Stimulated activated naive CD8-positive, alpha-beta T cell treated with anti-CD3 and anti-CD28 coated beads, Interleukin-15, amount 100 ng/mL, for 72 hours (primary cell): Measurements from ENCODE around the gene MAP6.

Source experiments
- ATAC-seq: fragments of 150-1000 bp; cut with Tn5 transposase; 2 replicates; pipeline ENCODE4 v1.10.0; 2021; ENCODE audit warnings: mild to moderate bottlenecking, moderate library complexity
- DNase-seq, 2 donors: peaks; one replicate each; pipeline ENCODE4 v3.0.0; 2021 to 2022
- H3K27ac Mint-ChIP-seq, 2 donors: one replicate each; pipeline ENCODE4 v1.8.0; 2022; ENCODE audit warnings: mild to moderate bottlenecking in 2 of 2, mixed read lengths in 2 of 2, moderate library complexity in 2 of 2
- H3K27me3 Mint-ChIP-seq: one replicate; pipeline ENCODE4 v1.8.0; 2022; ENCODE audit warnings: mixed read lengths
- H3K4me1 Mint-ChIP-seq: one replicate; pipeline ENCODE4 v1.8.0; 2022; ENCODE audit warnings: mild to moderate bottlenecking, mixed read lengths
- H3K4me3 Mint-ChIP-seq, 2 donors: one replicate each; pipeline ENCODE4 v1.8.0; 2022; ENCODE audit warnings: mild to moderate bottlenecking in 2 of 2, mixed read lengths in 2 of 2, moderate library complexity in 1 of 2
- H3K9me3 Mint-ChIP-seq, 2 donors: one replicate each; pipeline ENCODE4 v1.8.0; 2022; ENCODE audit warnings: mixed read lengths in 2 of 2

Gene MAP6

GRCh38 chr11:75626889-75627529, 41.8 kb downstream of the MAP6 start:
- Mint-ChIP-seq H3K27me3 (peaks cover 20% of the 10 kb centered on the region), H3K9me3 (no peaks in the 10 kb centered on the region), H3K4me1 (no peaks in the 10 kb centered on the region), H3K4me3 (no peak overlapping the region), H3K27ac (no peak overlapping the region)
- no peak for DNase-seq
- ATAC-seq = no peak

DNA sequence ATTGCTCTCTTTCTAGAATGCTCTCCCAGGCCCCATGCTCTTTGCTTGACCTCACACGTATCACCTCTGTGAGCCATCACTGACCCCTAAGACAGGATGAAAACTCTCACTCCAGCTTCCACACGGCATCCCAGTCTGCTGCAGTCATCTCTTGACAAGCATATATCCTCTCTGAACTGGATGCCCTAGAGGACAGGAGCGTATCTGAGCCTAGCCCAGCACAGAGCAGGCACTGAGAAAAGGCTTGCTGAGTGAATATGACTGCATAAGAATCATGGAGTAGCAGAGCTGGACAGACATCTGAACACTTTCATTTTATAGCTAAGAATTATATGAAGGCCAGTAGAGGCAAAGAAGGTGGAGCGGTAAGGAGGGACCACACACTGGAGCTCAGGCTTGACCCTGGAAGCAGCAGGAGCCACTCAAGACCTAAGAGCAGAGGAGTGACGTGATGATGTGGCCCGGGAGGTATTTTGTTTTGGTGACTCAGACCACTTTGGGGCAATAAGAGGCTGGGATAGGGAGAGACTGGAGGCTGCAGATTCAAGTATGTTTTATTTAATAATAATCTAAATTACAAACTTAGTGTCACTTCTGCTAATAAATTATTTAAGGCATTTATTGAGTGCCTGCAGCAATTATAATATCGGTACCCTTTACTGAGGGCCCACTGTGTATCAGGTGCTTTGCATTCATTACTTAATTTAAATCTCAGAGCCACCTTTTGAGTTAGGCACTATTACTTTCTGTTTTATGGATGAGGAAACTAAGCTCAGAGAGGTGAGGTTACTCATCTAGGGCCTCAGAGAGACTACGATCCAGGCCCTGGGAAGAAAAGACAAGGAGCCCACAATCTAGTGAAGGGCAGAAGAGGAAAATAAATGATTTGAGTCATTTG, 42.6 kb downstream of the MAP6 start:
- peaks cover 12% of the 10 kb centered on the region for H3K27me3 Mint-ChIP-seq
- no peak overlapping the region for H3K27ac Mint-ChIP-seq
- H3K4me1 Mint-ChIP-seq = no peaks in the 10 kb centered on the region
- DNase-seq (no peak), ATAC-seq (no peak)
- H3K4me3 Mint-ChIP-seq = no peak overlapping the region
- H3K9me3 Mint-ChIP-seq = no peaks in the 10 kb centered on the region

DNA sequence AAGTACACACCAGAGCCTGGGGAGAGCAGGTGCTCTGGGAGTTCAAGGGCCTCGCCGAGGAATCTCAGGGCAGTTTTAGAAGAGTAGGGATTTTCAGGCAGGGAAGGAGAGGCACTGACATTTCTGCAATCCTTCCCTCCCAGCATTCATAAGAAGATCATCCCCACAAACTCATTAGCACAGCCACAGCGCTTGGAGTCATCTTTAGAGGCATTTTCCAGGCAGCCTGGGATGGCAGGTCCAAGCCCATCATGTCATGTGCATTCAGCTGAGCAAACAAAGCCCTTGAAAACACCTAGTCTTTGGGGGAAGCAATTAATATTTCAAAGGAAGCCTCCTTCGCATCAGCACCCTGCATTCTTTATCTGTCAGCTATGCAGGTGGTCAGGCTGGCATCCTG, 43.8 kb downstream of the MAP6 start:
- Mint-ChIP-seq H3K4me3 (no peak overlapping the region), H3K9me3 (no peaks in the 10 kb centered on the region), H3K27me3 (peaks cover 9% of the 10 kb centered on the region), H3K4me1 (no peaks in the 10 kb centered on the region), H3K27ac (no peak overlapping the region)
- ATAC-seq = no peak
- DNase-seq = no peak

GRCh38 chr11:75616281-75616680, 52.6 kb downstream of the MAP6 start:
- H3K4me1 Mint-ChIP-seq = no peaks in the 10 kb centered on the region
- ATAC-seq = no peak
- H3K27ac Mint-ChIP-seq = no peak overlapping the region
- peaks cover 0 to 9% of the 10 kb centered on the region in 2 donors for H3K9me3 Mint-ChIP-seq
- no peak for DNase-seq
- no peak overlapping the region for H3K4me3 Mint-ChIP-seq
- peaks cover 7% of the 10 kb centered on the region for H3K27me3 Mint-ChIP-seq

DNA sequence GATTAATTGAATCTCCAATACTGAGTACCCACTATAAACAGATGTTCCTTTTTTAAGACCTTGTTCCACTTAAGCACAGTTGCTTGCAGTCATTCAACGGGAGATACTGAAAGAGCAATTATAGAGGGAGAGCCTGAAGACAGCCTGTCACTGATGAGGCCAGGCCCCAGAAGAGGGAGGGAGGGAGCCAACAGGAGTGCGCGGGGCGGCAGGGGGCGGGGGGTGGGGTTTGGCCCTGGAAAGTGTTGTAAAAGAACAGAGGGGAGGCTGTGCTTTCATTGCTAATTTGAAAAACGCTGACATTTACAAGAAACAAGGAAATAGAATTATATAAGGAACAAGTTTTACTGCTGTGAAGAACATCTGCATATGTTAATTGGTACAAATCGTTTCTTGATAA, 53.1 kb downstream of the MAP6 start:
- H3K27ac Mint-ChIP-seq = no peak overlapping the region

DNA sequence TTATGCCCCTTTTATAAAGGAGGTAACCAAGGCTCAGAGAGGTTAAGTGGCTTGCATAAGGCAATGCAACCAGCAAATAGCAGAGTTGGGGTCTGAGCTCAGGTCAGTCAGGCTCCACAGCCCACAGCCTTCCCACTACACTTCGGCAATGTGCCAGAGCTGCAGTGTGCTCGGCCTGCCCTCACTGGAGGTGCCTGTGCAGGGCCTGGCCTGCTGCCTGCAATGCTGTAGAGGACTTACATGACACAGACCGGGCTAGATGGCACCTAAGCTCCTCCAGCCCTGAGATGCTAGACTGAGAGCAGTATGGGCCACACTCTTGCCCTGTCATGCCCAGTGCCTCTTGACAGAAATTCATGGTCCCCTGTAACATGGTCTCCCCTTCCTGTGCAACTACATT, 57.0 kb downstream of the MAP6 start:
- Mint-ChIP-seq H3K27ac (no peak overlapping the region), H3K27me3 (peaks cover 25% of the 10 kb centered on the region), H3K9me3 (no peaks in the 10 kb centered on the region), H3K4me3 (no peak overlapping the region), H3K4me1 (no peaks in the 10 kb centered on the region)
- DNase-seq (no peak), ATAC-seq (no peak)

More for the DNA sequence above, 53.1 kb downstream of the MAP6 start:
- no peak for ATAC-seq
- Mint-ChIP-seq H3K4me1 (no peaks in the 10 kb centered on the region), H3K27me3 (peaks cover 11% of the 10 kb centered on the region), H3K4me3 (no peak overlapping the region), H3K9me3 (peaks cover 0 to 9% of the 10 kb centered on the region in 2 donors)
- DNase-seq = no peak

GRCh38 chr11:75606099-75606498, 62.7 kb downstream of the MAP6 start:
- DNase-seq = no peak
- H3K27me3 Mint-ChIP-seq = peaks cover 64% of the 10 kb centered on the region

DNA sequence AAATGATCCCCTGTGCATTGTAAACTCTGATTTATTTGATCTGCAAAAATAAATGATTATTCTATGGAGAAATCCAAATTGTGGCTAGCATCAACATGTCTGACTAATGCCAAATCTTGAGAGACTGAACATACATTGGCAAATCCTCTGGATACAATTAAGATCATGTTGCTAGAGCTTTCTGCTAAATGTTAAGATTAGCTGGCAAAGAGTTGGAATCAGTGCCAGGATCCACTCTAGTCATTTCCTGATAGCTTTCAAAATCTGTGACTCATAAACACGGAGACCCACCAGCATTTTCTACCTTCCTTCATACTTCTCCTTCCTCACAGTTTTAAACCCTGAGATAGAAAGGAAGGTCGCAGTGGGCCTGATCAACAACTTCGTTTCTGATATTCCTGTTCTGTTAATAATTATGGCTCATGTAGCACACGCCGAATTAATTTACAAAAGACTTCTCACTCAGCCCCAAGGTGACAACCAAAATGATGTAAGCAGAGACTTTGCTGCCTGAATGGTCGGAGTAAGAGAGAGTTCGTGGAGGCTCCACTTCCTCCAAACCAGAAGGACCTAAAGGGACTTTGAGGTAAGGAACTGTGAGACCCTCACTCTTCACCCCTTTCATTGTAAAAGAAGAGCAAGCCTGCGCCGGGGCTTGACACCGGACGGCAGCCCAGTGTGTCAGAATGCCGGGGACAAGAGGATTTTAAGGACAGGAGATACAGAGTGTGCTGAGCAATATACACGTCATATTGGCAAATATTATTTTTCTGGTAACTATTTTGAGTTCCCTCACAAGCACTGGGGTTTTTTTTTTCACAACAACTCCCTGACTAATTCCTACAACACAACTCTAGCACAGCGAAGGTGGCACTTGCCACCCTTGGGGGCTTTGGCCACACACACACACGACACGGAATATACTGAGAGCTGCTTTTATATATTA, 64.8 kb downstream of the MAP6 start:
- no peaks in the 10 kb centered on the region for H3K4me1 Mint-ChIP-seq

More at GRCh38 chr11:75606099-75606498, 62.7 kb downstream of the MAP6 start:
- H3K9me3 Mint-ChIP-seq = no peaks in the 10 kb centered on the region
- no peaks in the 10 kb centered on the region for H3K4me1 Mint-ChIP-seq
- no peak overlapping the region for H3K27ac Mint-ChIP-seq
- no peak overlapping the region for H3K4me3 Mint-ChIP-seq
- no peak for ATAC-seq

GRCh38 chr11:75602951-75603350, 65.9 kb downstream of the MAP6 start:
- no peak overlapping the region for H3K4me3 Mint-ChIP-seq
- no peaks in the 10 kb centered on the region for H3K9me3 Mint-ChIP-seq
- no peaks in the 10 kb centered on the region for H3K4me1 Mint-ChIP-seq
- peaks cover 53% of the 10 kb centered on the region for H3K27me3 Mint-ChIP-seq
- DNase-seq (no peak), ATAC-seq (no peak)
- H3K27ac Mint-ChIP-seq = no peak overlapping the region

More for the DNA sequence above, 64.8 kb downstream of the MAP6 start:
- Mint-ChIP-seq H3K27me3 (peaks cover 53% of the 10 kb centered on the region), H3K27ac (no peak overlapping the region), H3K9me3 (no peaks in the 10 kb centered on the region), H3K4me3 (no peak overlapping the region)
- ATAC-seq (no peak), DNase-seq (no peak)

GRCh38 chr11:75601494-75601893, 67.3 kb downstream of the MAP6 start:
- no peak overlapping the region for H3K4me3 Mint-ChIP-seq
- no peaks in the 10 kb centered on the region for H3K9me3 Mint-ChIP-seq
- DNase-seq (no peak), ATAC-seq (no peak)
- no peaks in the 10 kb centered on the region for H3K4me1 Mint-ChIP-seq
- peak overlapping the region in 1 of 2 donors; percentile 49 for H3K27ac Mint-ChIP-seq
- H3K27me3 Mint-ChIP-seq = peaks cover 46% of the 10 kb centered on the region

- Mint-ChIP-seq H3K27me3 (peaks cover 49% of the 10 kb centered on the region), H3K9me3 (no peaks in the 10 kb centered on the region), H3K4me1 (no peaks in the 10 kb centered on the region), H3K27ac (no peak overlapping the region), H3K4me3 (no peak overlapping the region)
- ATAC-seq (no peak), DNase-seq (no peak)
Measured at GRCh38 chr11:75600356-75600755, 68.5 kb downstream of the MAP6 start.

DNA sequence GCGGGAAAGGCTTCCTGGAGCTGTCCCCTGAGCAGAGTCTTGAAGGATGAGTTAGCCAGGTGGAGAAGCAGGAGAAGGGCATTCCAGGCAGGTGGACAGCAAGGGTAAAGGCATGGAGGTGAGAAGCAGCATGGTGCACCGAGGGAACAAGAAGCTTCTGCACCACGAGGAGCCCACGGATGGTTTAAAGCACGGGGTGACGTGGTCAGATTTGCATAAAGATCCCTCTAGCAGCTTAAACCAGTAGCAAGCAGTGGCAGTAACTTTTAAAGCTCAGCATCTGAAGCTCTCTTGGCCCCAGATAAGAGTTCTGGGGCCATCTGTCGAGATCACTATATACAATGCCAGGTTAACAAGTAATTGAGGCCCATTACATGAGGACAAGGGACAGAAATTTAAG, 69.9 kb downstream of the MAP6 start:
- DNase-seq = no peak
- Mint-ChIP-seq H3K4me1 (no peaks in the 10 kb centered on the region), H3K9me3 (no peaks in the 10 kb centered on the region), H3K27me3 (peaks cover 40% of the 10 kb centered on the region), H3K27ac (no peak overlapping the region), H3K4me3 (no peak overlapping the region)
- no peak for ATAC-seq

DNA sequence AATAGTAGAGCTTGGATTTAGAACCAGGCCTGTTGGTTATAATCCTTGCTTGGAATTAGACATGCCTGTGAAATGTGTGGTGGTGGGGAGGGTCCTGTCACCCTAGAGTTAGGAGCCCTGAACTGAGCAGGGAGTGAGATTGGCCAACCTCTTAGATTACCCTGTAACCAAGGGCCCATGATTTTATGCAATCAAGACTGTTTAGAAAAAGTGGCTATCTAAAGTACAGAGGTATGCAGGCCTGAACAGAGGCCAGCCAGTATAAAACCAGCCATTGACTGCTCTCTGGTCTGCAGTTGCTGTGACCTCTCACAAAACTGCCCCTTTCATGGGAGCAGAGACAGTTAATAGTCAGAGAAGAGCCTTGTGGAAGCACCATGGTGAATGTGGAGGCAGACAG, 70.6 kb downstream of the MAP6 start:
- Mint-ChIP-seq H3K4me3 (no peak overlapping the region), H3K4me1 (no peaks in the 10 kb centered on the region), H3K27me3 (peaks cover 38% of the 10 kb centered on the region), H3K9me3 (no peaks in the 10 kb centered on the region), H3K27ac (no peak overlapping the region)
- DNase-seq = no peak
- no peak for ATAC-seq

DNA sequence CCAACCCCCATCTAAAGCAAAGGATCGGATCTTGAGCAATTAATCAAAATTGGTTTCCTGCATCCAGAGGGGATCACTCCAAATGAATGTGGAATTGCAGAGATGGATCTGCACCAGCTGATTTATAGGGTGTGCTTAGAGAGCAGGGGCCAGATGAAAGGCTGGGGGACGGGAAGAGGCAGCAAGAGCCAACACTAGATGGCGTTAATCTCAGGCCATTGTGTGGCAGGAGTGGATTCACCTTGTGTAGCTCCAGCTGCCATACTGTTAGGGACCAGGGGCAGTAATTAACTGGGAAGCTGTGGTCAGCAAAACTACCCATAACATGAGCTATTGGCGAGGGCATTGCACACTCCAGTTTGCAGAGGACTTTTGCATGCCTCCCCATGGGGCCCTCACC, 71.2 kb downstream of the MAP6 start:
- no peak for DNase-seq
- Mint-ChIP-seq H3K4me3 (no peak overlapping the region), H3K4me1 (no peaks in the 10 kb centered on the region), H3K9me3 (no peaks in the 10 kb centered on the region), H3K27ac (no peak overlapping the region), H3K27me3 (peaks cover 32% of the 10 kb centered on the region)
- peak; percentile 59 for ATAC-seq

GRCh38 chr11:75596914-75597313, 71.9 kb downstream of the MAP6 start:
- DNase-seq (no peak), ATAC-seq (no peak)
- Mint-ChIP-seq H3K27ac (no peak overlapping the region), H3K9me3 (no peaks in the 10 kb centered on the region), H3K4me1 (peaks cover 5% of the 10 kb centered on the region), H3K27me3 (peaks cover 25% of the 10 kb centered on the region), H3K4me3 (no peak overlapping the region)
